DND-41 (cell line): ENCODE results near the gene NMS.

ENCODE experiments used
- EZH2 ChIP-seq: IDR thresholded peaks from 3 replicates; pipeline ENCODE4 v1.6.1; 2012; ENCODE audit warnings: borderline replicate concordance, low read depth, mild to moderate bottlenecking, moderate library complexity, low read length, inconsistent platforms; ENCODE audit not compliant: severe bottlenecking
- TF ChIP-seq, protein P1 (sequence below): IDR thresholded peaks from 2 replicates; pipeline ENCODE4 v1.5.1; 2012; ENCODE audit warnings: borderline replicate concordance, low read length, moderate library complexity, mild to moderate bottlenecking; ENCODE audit not compliant: poor library complexity, severe bottlenecking; ENCODE audit errors: extremely low read depth

DNA sequence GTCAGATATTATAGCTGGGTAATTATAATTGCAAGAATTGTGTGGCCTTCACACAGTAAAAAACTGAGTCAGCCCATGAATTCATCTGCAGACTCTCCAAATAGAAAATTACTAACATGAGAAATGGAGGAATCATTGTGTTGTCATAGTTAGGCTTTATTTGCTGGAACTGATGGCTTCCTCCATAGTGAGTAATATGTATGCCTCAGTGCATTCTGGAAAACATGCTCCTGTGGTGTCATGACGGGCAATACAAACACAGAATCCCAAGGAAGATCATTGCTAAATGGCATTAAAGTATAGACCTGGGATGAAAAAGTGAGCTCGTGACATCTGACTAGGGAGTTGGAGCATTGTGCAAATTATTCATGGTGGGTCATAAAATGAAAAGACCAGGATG is 23.6 kb upstream of the NMS start:
- TF ChIP-seq, protein P1, sequence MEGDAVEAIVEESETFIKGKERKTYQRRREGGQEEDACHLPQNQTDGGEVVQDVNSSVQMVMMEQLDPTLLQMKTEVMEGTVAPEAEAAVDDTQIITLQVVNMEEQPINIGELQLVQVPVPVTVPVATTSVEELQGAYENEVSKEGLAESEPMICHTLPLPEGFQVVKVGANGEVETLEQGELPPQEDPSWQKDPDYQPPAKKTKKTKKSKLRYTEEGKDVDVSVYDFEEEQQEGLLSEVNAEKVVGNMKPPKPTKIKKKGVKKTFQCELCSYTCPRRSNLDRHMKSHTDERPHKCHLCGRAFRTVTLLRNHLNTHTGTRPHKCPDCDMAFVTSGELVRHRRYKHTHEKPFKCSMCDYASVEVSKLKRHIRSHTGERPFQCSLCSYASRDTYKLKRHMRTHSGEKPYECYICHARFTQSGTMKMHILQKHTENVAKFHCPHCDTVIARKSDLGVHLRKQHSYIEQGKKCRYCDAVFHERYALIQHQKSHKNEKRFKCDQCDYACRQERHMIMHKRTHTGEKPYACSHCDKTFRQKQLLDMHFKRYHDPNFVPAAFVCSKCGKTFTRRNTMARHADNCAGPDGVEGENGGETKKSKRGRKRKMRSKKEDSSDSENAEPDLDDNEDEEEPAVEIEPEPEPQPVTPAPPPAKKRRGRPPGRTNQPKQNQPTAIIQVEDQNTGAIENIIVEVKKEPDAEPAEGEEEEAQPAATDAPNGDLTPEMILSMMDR, result no peak
- TF ChIP-seq EZH2, result no peak
